HepG2 (cell line): ENCODE measurements around the gene SCYGR8. TPM values are rescaled to one million over a fixed set of nuclear protein-coding genes. Genes with fewer than 3 reads are reported as not detected.

Experiments
- CHD2 ChIP-seq: IDR thresholded peaks from 2 replicates; pipeline ENCODE4 v1.6.1; 2011; ENCODE audit warnings: low read depth, low read length, improper control_type of control experiment
- EP300 ChIP-seq, 3 experiments: sonication (generic) in 1 of 3; formaldehyde crosslinking in 1 of 3; IDR thresholded peaks; 2 replicates each; pipeline versions ENCODE4 v1.5.1 to v1.6.1; 2011 to 2020; ENCODE audit warnings: low read depth in 2 of 3, low read length in 2 of 3, borderline replicate concordance in 1 of 3, improper control_type of control experiment in 1 of 3, mild to moderate bottlenecking in 1 of 3, missing genetic modification reagents in 1 of 3, moderate library complexity in 1 of 3
- FLYWCH1 ChIP-seq: sonication (generic); formaldehyde crosslinking; IDR thresholded peaks from 2 replicates; pipeline ENCODE4 v1.8.1; 2023; ENCODE audit warnings: mild to moderate bottlenecking, missing genetic modification reagents
- GABPA ChIP-seq, 2 experiments: IDR thresholded peaks; 2 replicates each; pipeline ENCODE4 v1.6.1; 2011 to 2016; ENCODE audit warnings: low read depth in 2 of 2, low read length in 1 of 2, missing biosample characterization in 1 of 2, missing genetic modification characterization in 1 of 2
- GFI1 ChIP-seq: sonication (generic); formaldehyde crosslinking; IDR thresholded peaks from 2 replicates; pipeline ENCODE4 v1.5.0; 2020; ENCODE audit warnings: missing genetic modification reagents, mild to moderate bottlenecking, borderline replicate concordance
- JUNB ChIP-seq: sonication (generic); formaldehyde crosslinking; IDR thresholded peaks from 2 replicates; pipeline ENCODE4 v1.8.0; 2022; ENCODE audit warnings: missing genetic modification reagents, mild to moderate bottlenecking, borderline replicate concordance
- MAZ ChIP-seq, 2 experiments: sonication (generic) in 1 of 2; formaldehyde crosslinking in 1 of 2; IDR thresholded peaks; 2 replicates each; pipeline versions ENCODE4 v1.5.0 to v1.6.1; 2012 to 2020; ENCODE audit warnings: low read depth in 2 of 2, mild to moderate bottlenecking in 2 of 2, borderline replicate concordance in 1 of 2, improper control_type of control experiment in 1 of 2, low read length in 1 of 2, missing genetic modification reagents in 1 of 2, moderate library complexity in 1 of 2
- POGZ ChIP-seq: sonication (generic); formaldehyde crosslinking; IDR thresholded peaks from 2 replicates; pipeline ENCODE4 v1.4.0; 2020; ENCODE audit warnings: mild to moderate bottlenecking, missing genetic modification reagents
- SALL1 ChIP-seq: sonication (generic); formaldehyde crosslinking; IDR thresholded peaks from 2 replicates; pipeline ENCODE4 v1.8.0; 2022; ENCODE audit warnings: mild to moderate bottlenecking, missing genetic modification reagents
- SCMH1 ChIP-seq: sonication (generic); formaldehyde crosslinking; IDR thresholded peaks from 2 replicates; pipeline ENCODE4 v1.9.0; 2021; ENCODE audit warnings: missing genetic modification reagents, mild to moderate bottlenecking, borderline replicate concordance
- TAF1 ChIP-seq: sonication (generic); formaldehyde crosslinking; IDR thresholded peaks from 2 replicates; pipeline ENCODE4 v1.4.0; 2020; ENCODE audit warnings: missing genetic modification reagents
- TCF7 ChIP-seq: sonication (generic); IDR thresholded peaks from 2 replicates; pipeline ENCODE4 v1.6.1; 2016; ENCODE audit warnings: antibody characterized with exemption, low read depth
- THAP8 ChIP-seq: sonication (generic); formaldehyde crosslinking; IDR thresholded peaks from 2 replicates; pipeline ENCODE4 v1.5.1; 2020; ENCODE audit warnings: missing genetic modification reagents, mild to moderate bottlenecking, borderline replicate concordance
- TRAFD1 ChIP-seq: sonication (generic); formaldehyde crosslinking; IDR thresholded peaks from 2 replicates; pipeline ENCODE4 v1.5.1; 2020; ENCODE audit warnings: missing genetic modification reagents, mild to moderate bottlenecking, borderline replicate concordance
- ZFP91 ChIP-seq: sonication (generic); formaldehyde crosslinking; IDR thresholded peaks from 2 replicates; pipeline ENCODE4 v1.9.0; 2022; ENCODE audit warnings: missing genetic modification reagents, mild to moderate bottlenecking, borderline replicate concordance
- ZFX ChIP-seq: sonication (generic); formaldehyde crosslinking; IDR thresholded peaks from 2 replicates; pipeline ENCODE4 v1.4.0; 2020; ENCODE audit warnings: mild to moderate bottlenecking, low read depth, missing genetic modification reagents, moderate library complexity
- ZMYM4 ChIP-seq: sonication (generic); formaldehyde crosslinking; IDR thresholded peaks from 2 replicates; pipeline ENCODE4 v1.8.1; 2023; ENCODE audit warnings: mild to moderate bottlenecking, missing genetic modification reagents
- ZNF251 ChIP-seq: sonication (generic); formaldehyde crosslinking; IDR thresholded peaks from 2 replicates; pipeline ENCODE4 v1.9.0; 2021; ENCODE audit warnings: mild to moderate bottlenecking, missing genetic modification reagents
- ZNF264 ChIP-seq: sonication (generic); formaldehyde crosslinking; IDR thresholded peaks from 2 replicates; pipeline ENCODE4 v1.4.0; 2020; ENCODE audit warnings: missing genetic modification reagents
- ZNF292 ChIP-seq: sonication (generic); formaldehyde crosslinking; IDR thresholded peaks from 2 replicates; pipeline ENCODE4 v1.8.1; 2022; ENCODE audit warnings: mild to moderate bottlenecking, low read depth, missing genetic modification reagents, borderline replicate concordance
- ZNF451 ChIP-seq: sonication (generic); formaldehyde crosslinking; IDR thresholded peaks from 2 replicates; pipeline ENCODE4 v1.5.0; 2020; ENCODE audit warnings: mild to moderate bottlenecking, missing genetic modification reagents
- ZNF501 ChIP-seq: sonication (generic); formaldehyde crosslinking; IDR thresholded peaks from 2 replicates; pipeline ENCODE4 v1.5.1; 2020; ENCODE audit warnings: mild to moderate bottlenecking, moderate library complexity, missing genetic modification reagents
- ZZZ3 ChIP-seq: sonication (generic); formaldehyde crosslinking; IDR thresholded peaks from 2 replicates; pipeline ENCODE4 v1.4.0; 2020; ENCODE audit warnings: missing genetic modification reagents, mild to moderate bottlenecking, borderline replicate concordance
- polyA plus RNA-seq, 8 experiments: library from polyadenylated mRNA; depleted of rRNA in 3 of 8; stranded (reverse) in 7 of 8; unstranded in 1 of 8; fragments of >200 nt; fragmentation: Illumina TruSeq in 4 of 8; extraction: Trizol in 4 of 8; gene quantifications; 2 replicates each; pipeline versions ENCODE4 v1.2.1 to v1.2.3, GENCODE V29; 2011 to 2016; ENCODE audit warnings: low read depth in 4 of 8, missing spikeins in 1 of 8, mixed read lengths in 1 of 8; ENCODE audit not compliant: insufficient read depth in 1 of 8
- total RNA-seq, 5 experiments: library from RNA; depleted of rRNA; stranded (reverse); fragments of >200 nt; fragmentation: Illumina TruSeq; extraction: Trizol; gene quantifications; 2 replicates each; pipeline ENCODE4 v1.2.3, GENCODE V29; 2016; ENCODE audit warnings: low read depth in 1 of 5

Gene SCYGR8
- total and polyA plus RNA-seq, 2 of the 13 experiments (the other 11 are each of a cell fraction or from before 2014, with no cell fraction given) = not detected

GRCh38 chr2:227759411-227760118 lies 13.9 kb downstream of the SCYGR8 start (continued):
- no peak for TF ChIP-seq MAZ (IDR thresholded peaks at IDR 0.05; ENCODE audit: borderline replicate concordance, low read depth, low read length)
- TF ChIP-seq MAZ (CRISPR knock-in tag; IDR thresholded peaks at IDR 0.05; ENCODE audit: low read depth) = no peak
- no peak for TF ChIP-seq ZNF264 (CRISPR knock-in tag)
- TF ChIP-seq ZNF501 (CRISPR knock-in tag) = 0 out of 2 replicates have a peak, but pooled peaks have one; percentile 3
- peak; percentile 88 for TF ChIP-seq POGZ (CRISPR knock-in tag)
- TF ChIP-seq SALL1 (CRISPR knock-in tag) = peak; percentile 71
- TF ChIP-seq ZMYM4 = peak; percentile 66; the same call in 1 of the 2 replicates
- TF ChIP-seq SCMH1 (CRISPR knock-in tag) = no peak
- TF ChIP-seq GFI1 = 0 out of 2 replicates have a peak, but pooled peaks have one; percentile 54
- no peak for TF ChIP-seq ZFX (CRISPR knock-in tag)
- TF ChIP-seq ZFP91 (CRISPR knock-in tag) = peak; percentile 37; the same call in 1 of the 2 replicates
- TF ChIP-seq CHD2 = no peak
- no peak for TF ChIP-seq TRAFD1 (CRISPR knock-in tag)
- peak; percentile 44 to 93; a peak in 3 of 4 replicates for TF ChIP-seq EP300 (IDR thresholded peaks at IDR 0.05; ENCODE audit: low read depth in 2 of 2, low read length in 2 of 2)
- TF ChIP-seq EP300 (CRISPR knock-in tag; IDR thresholded peaks at IDR 0.05; ENCODE audit: borderline replicate concordance) = peak; percentile 81
- no peak for TF ChIP-seq THAP8 (CRISPR knock-in tag)
- TF ChIP-seq FLYWCH1 (CRISPR knock-in tag) = no peak
- TF ChIP-seq ZNF251 (CRISPR knock-in tag) = no peak
- TF ChIP-seq TCF7 = peak; percentile 78
- TF ChIP-seq JUNB (CRISPR knock-in tag) = peak; percentile 19; the same call in 1 of the 2 replicates
- no peak for TF ChIP-seq ZZZ3 (CRISPR knock-in tag)
- 0 out of 2 replicates have a peak, but pooled peaks have one; percentile 32 for TF ChIP-seq ZNF292
- no peak for TF ChIP-seq TAF1 (CRISPR knock-in tag)
- TF ChIP-seq GABPA (IDR thresholded peaks at IDR 0.05; ENCODE audit: low read depth, low read length) = no peak
- TF ChIP-seq GABPA (CRISPR knock-in tag; IDR thresholded peaks at IDR 0.05; ENCODE audit: low read depth) = peak; percentile 69
- TF ChIP-seq ZNF451 (CRISPR knock-in tag) = no peak
